Activated CD8-positive, alpha-beta memory T cell treated with anti-CD3 and anti-CD28 coated beads, Interleukin-2, amount 10 ng/mL, durations not matched to agents 7 days and 5 days (primary cell): Measurements from ENCODE around the gene GRB14. TPM values are rescaled to one million over a fixed set of nuclear protein-coding genes. Genes with fewer than 3 reads are reported as not detected.
"Not testable (repeated sequence)": the region's sequence is repeated elsewhere in the genome, so short reads cannot be mapped to it uniquely, and the experiment has no call there.

Source experiments
- ATAC-seq: fragments of 150-1000 bp; cut with Tn5 transposase; one replicate; pipeline ENCODE4 v1.10.0; 2021; ENCODE audit warnings: moderate library complexity
- CTCF ChIA-PET: fragments of 350-600 bp; sonication (Branson Sonifier 250); formaldehyde crosslinking; loops from one replicate; lab custom pipeline; 2021; ENCODE audit warnings: antibody characterized with exemption; lab: Charles Lee
- DNase-seq: peaks from one replicate; pipeline ENCODE4 v3.0.0-alpha.2; 2020
- H3K27ac Mint-ChIP-seq: one replicate; pipeline ENCODE4 v1.8.0; 2021; ENCODE audit warnings: mild to moderate bottlenecking, mixed read lengths
- H3K27me3 Mint-ChIP-seq: one replicate; pipeline ENCODE4 v1.8.0; 2021; ENCODE audit warnings: mixed read lengths
- H3K36me3 Mint-ChIP-seq: one replicate; pipeline ENCODE4 v1.8.0; 2021; ENCODE audit warnings: mild to moderate bottlenecking, mixed read lengths
- H3K4me1 Mint-ChIP-seq: one replicate; pipeline ENCODE4 v1.8.0; 2021; ENCODE audit warnings: mixed read lengths
- H3K4me3 Mint-ChIP-seq: one replicate; pipeline ENCODE4 v1.8.0; 2021; ENCODE audit warnings: mild to moderate bottlenecking, moderate library complexity, mixed read lengths
- H3K9me3 Mint-ChIP-seq: one replicate; pipeline ENCODE4 v1.8.0; 2022; ENCODE audit warnings: low read depth, mixed read lengths
- total RNA-seq, 2 experiments: library from RNA; stranded (reverse); gene quantifications; one replicate each; pipeline ENCODE4 v1.2.3, GENCODE V29; 2021

GRB14 gene
- total RNA-seq, 2 experiments from 2014 or later = not detected

- Mint-ChIP-seq H3K4me3 (no peak overlapping the region), H3K27me3 (no peaks in the 10 kb centered on the region), H3K27ac (no peak overlapping the region), H3K4me1 (no peaks in the 10 kb centered on the region), H3K9me3 (no peaks in the 10 kb centered on the region), H3K36me3 (no peaks in the 10 kb centered on the region)
- no peak for DNase-seq
- CTCF ChIA-PET = no interaction called here
- ATAC-seq = no peak
These were observed 59.3 kb downstream of the GRB14 start for GRCh38 chr2:164561991-164562390.

- no peak for DNase-seq
- H3K36me3 Mint-ChIP-seq = no peaks in the 10 kb centered on the region
- no peak overlapping the region for H3K4me3 Mint-ChIP-seq
- CTCF ChIA-PET = no interaction called here
- ATAC-seq = no peak
- no peaks in the 10 kb centered on the region for H3K9me3 Mint-ChIP-seq
- no peaks in the 10 kb centered on the region for H3K4me1 Mint-ChIP-seq
- H3K27ac Mint-ChIP-seq = no peak overlapping the region
- no peaks in the 10 kb centered on the region for H3K27me3 Mint-ChIP-seq
These were observed 59.9 kb downstream of the GRB14 start for GRCh38 chr2:164561416-164561815.

DNA sequence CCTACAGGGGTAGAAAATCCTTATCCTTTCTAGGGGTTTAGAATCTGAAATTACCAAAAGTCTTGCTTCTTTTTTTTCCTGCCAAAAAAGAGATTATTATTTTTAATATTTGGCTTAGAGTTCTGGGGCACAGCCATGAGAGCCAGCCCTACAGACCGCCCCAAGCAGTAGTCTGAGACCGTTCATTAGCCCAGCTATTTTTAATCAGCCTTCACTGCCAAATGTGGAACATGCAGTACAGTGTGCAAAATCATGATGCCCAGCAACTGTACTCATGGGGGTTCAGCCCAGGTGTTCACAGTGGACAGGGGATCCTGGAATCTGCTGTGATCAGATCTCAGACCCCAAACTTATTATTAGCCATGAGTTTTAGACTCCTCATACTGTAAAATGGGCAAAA, 60.4 kb downstream of the GRB14 start:
- H3K27me3 Mint-ChIP-seq = no peaks in the 10 kb centered on the region
- H3K27ac Mint-ChIP-seq = no peak overlapping the region
- H3K4me3 Mint-ChIP-seq = no peak overlapping the region
- ATAC-seq (no peak), DNase-seq (no peak)
- no peaks in the 10 kb centered on the region for H3K4me1 Mint-ChIP-seq
- CTCF ChIA-PET = interaction anchor here (1.2 kb wide), 1 partner anchor 156 kb away, joined by 4 read pairs; no protein-coding TSS in a partner anchor
- H3K9me3 Mint-ChIP-seq = no peaks in the 10 kb centered on the region
- H3K36me3 Mint-ChIP-seq = no peaks in the 10 kb centered on the region

GRCh38 chr2:164560181-164560792, 61.0 kb downstream of the GRB14 start:
- Mint-ChIP-seq H3K4me1 (no peaks in the 10 kb centered on the region), H3K36me3 (no peaks in the 10 kb centered on the region), H3K9me3 (no peaks in the 10 kb centered on the region), H3K27me3 (no peaks in the 10 kb centered on the region), H3K27ac (no peak overlapping the region), H3K4me3 (no peak overlapping the region)
- DNase-seq = no peak
- CTCF ChIA-PET = interaction anchor here (1.0 to 1.2 kb wide), 3 partner anchors 12 to 156 kb away, joined by 3 to 4 read pairs (median 3); no protein-coding TSS in a partner anchor
- no peak for ATAC-seq

GRCh38 chr2:164558450-164558849, 62.8 kb downstream of the GRB14 start:
- H3K4me3 Mint-ChIP-seq = no peak overlapping the region
- H3K9me3 Mint-ChIP-seq = no peaks in the 10 kb centered on the region
- H3K27ac Mint-ChIP-seq = no peak overlapping the region
- no peaks in the 10 kb centered on the region for H3K36me3 Mint-ChIP-seq
- no peak for DNase-seq
- ATAC-seq = no peak
- no peaks in the 10 kb centered on the region for H3K4me1 Mint-ChIP-seq
- CTCF ChIA-PET = no interaction called here
- H3K27me3 Mint-ChIP-seq = no peaks in the 10 kb centered on the region

DNA sequence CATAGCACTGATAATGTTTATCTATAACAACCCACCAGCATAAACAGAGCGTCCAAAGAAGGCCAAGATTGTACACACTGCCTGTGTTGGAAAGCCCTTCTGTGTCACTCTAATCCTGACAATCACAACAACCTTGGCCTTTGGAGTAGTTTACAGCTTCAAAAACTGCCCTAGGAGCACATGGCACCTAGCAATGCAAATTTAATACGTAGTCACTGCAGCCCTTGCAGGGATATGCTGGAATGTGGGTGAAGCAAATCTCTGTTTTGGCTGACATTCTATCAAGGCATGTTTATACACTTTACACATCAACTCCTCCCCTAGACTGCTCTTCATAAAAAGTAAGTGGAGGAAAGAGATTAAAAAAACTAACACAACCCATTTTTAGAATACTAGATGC, 66.8 kb downstream of the GRB14 start:
- H3K27ac Mint-ChIP-seq = no peak overlapping the region
- H3K9me3 Mint-ChIP-seq = peaks cover 5% of the 10 kb centered on the region
- ATAC-seq (no peak), DNase-seq (no peak)
- CTCF ChIA-PET = no interaction called here
- no peak overlapping the region for H3K4me3 Mint-ChIP-seq
- no peaks in the 10 kb centered on the region for H3K36me3 Mint-ChIP-seq
- no peaks in the 10 kb centered on the region for H3K27me3 Mint-ChIP-seq
- H3K4me1 Mint-ChIP-seq = no peaks in the 10 kb centered on the region

GRCh38 chr2:164551519-164551918, 69.8 kb downstream of the GRB14 start:
- Mint-ChIP-seq H3K4me1 (no peaks in the 10 kb centered on the region), H3K27ac (no peak overlapping the region), H3K36me3 (no peaks in the 10 kb centered on the region), H3K4me3 (no peak overlapping the region), H3K9me3 (peaks cover 5% of the 10 kb centered on the region), H3K27me3 (no peaks in the 10 kb centered on the region)
- CTCF ChIA-PET = no interaction called here
- DNase-seq (no peak), ATAC-seq (no peak)

DNA sequence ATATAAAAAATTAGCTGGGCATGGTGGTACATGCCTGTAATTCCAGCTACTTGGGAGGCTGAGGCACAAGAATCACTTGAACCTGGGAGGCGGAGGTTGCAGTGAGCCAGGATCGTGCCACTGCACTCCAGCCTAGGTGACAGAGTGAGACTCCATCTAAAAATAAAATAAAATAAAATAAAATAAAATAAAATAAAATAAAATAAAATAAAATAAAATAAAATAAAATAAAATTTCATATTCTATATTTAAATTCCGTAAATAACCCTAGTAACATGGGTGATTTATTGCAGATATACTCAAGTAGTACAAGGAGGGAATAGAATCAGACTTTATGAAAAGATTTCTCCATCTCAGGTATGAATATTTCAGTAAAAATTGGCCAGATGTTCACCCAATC, 71.6 kb downstream of the GRB14 start:
- H3K36me3 Mint-ChIP-seq, H3K4me3 Mint-ChIP-seq, DNase-seq, H3K27me3 Mint-ChIP-seq, H3K4me1 Mint-ChIP-seq, ATAC-seq, H3K9me3 Mint-ChIP-seq, CTCF ChIA-PET, H3K27ac Mint-ChIP-seq: not testable (repeated sequence)

GRCh38 chr2:164545484-164545883, 75.8 kb downstream of the GRB14 start:
- no peak overlapping the region for H3K4me3 Mint-ChIP-seq
- H3K36me3 Mint-ChIP-seq = no peaks in the 10 kb centered on the region
- peaks cover 3% of the 10 kb centered on the region for H3K4me1 Mint-ChIP-seq
- H3K27me3 Mint-ChIP-seq = no peaks in the 10 kb centered on the region
- peaks cover 4% of the 10 kb centered on the region for H3K9me3 Mint-ChIP-seq
- CTCF ChIA-PET = no interaction called here
- H3K27ac Mint-ChIP-seq = no peak overlapping the region
- no peak for ATAC-seq
- DNase-seq = no peak

DNA sequence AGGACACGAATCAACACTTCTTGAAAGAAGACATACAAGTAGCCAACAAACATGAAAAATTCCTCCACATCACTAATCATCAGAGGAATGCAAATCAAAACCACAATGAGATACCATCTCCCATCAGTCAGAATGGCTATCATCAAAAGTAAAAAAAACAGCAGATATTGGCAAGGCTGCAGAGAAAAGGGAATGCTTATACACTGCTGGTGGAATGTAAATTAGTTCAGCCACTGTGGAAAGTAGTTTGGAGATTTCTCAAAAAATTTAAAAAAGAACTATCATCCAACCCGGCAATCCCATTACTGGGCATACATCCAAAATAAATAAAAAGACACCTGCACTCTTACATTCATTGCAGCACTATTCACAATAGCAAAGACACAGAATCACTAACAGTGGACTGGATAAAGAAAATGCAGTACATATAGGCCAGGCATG, 78.7 kb downstream of the GRB14 start:
- no peak overlapping the region for H3K4me3 Mint-ChIP-seq
- no peak for ATAC-seq

DNA sequence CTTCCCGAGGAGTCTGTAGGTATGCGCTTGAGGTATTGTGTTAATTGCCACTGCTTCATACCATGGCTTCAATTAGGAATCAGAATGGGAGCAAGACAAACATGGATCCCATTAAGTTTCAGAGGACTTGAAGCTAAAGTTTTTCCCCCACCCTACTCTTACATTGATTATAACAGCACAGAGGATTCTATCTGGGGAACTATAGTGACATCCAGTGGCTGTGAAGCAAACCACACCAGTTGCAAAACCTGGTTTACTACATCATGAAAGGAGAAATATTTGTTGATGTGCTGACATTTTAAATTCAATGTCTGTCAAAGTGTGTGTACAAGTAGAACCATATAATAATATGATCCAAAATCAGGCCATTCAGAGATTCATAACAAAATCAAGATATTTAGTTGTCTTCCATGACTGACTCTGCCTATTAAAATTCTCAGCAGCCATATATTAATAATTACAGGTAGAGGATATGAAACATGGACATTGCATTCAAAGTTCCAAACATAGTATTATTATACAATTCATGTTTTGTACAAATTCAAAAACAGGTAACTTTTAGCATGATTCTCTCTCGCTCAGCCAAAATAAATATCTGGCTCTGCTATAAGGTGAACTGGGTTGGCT, 82.9 kb downstream of the GRB14 start:
- no peak for ATAC-seq
- H3K36me3 Mint-ChIP-seq = no peaks in the 10 kb centered on the region
- no peaks in the 10 kb centered on the region for H3K4me1 Mint-ChIP-seq
- no peak overlapping the region for H3K27ac Mint-ChIP-seq
- no peak for DNase-seq
- CTCF ChIA-PET = no interaction called here
- no peaks in the 10 kb centered on the region for H3K9me3 Mint-ChIP-seq
- H3K27me3 Mint-ChIP-seq = no peaks in the 10 kb centered on the region
- no peak overlapping the region for H3K4me3 Mint-ChIP-seq

More for the DNA sequence above, 78.7 kb downstream of the GRB14 start:
- Mint-ChIP-seq H3K36me3 (no peaks in the 10 kb centered on the region), H3K4me1 (peaks cover 3% of the 10 kb centered on the region), H3K27ac (no peak overlapping the region), H3K9me3 (peaks cover 2% of the 10 kb centered on the region), H3K27me3 (no peaks in the 10 kb centered on the region)
- CTCF ChIA-PET = no interaction called here
- DNase-seq = no peak

DNA sequence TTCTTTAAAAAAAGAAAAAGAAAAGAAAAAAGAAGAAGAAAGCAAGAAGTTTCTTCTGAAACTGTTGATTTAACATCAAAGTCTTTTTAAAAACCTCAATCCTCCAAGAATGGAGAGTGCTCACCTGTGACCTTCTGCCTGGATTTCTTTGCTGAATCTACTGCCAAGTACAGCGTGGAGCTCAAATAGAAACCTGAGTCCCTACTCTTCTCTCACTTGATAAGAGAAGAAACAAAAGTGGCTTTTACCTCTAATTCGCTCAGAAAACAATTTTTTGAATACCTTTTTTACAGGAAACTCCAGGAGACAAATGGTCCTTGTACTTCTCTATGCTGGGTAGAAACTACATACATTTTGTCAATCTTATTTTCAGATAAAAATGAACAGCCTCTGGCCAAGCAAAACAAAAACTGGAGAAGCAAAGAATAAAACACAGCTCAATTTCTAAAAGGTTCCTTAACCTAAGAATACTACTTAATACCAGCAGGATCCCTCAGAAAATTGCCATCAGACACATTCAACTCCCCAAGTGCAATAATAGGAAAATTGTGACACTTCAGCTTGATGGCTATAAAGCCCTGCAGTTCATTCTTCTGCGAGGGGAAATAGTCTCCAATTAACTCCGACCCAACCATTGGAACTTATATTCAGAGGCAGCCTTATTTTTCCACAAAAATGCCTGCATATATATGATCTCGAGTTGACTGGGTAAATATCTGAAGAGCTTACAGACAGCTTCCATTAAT, 85.8 kb downstream of the GRB14 start:
- DNase-seq (no peak), ATAC-seq (no peak)
- Mint-ChIP-seq H3K27me3 (no peaks in the 10 kb centered on the region), H3K4me3 (no peak overlapping the region), H3K9me3 (no peaks in the 10 kb centered on the region), H3K36me3 (no peaks in the 10 kb centered on the region), H3K27ac (no peak overlapping the region), H3K4me1 (no peaks in the 10 kb centered on the region)
- CTCF ChIA-PET = no interaction called here

GRCh38 chr2:164530464-164530863, 90.8 kb downstream of the GRB14 start:
- no peaks in the 10 kb centered on the region for H3K4me1 Mint-ChIP-seq
- no peak for ATAC-seq

GRCh38 chr2:164523726-164524125, 97.6 kb downstream of the GRB14 start:
- Mint-ChIP-seq H3K9me3 (peaks cover 2% of the 10 kb centered on the region), H3K27ac (no peak overlapping the region), H3K27me3 (no peaks in the 10 kb centered on the region), H3K36me3 (no peaks in the 10 kb centered on the region), H3K4me1 (no peaks in the 10 kb centered on the region), H3K4me3 (no peak overlapping the region)
- no peak for ATAC-seq
- CTCF ChIA-PET = no interaction called here
- no peak for DNase-seq

More at GRCh38 chr2:164530464-164530863, 90.8 kb downstream of the GRB14 start:
- Mint-ChIP-seq H3K36me3 (no peaks in the 10 kb centered on the region), H3K27me3 (no peaks in the 10 kb centered on the region), H3K27ac (no peak overlapping the region), H3K4me3 (no peak overlapping the region), H3K9me3 (no peaks in the 10 kb centered on the region)
- no peak for DNase-seq
- CTCF ChIA-PET = interaction anchor here (1.4 kb wide), 1 partner anchor 14 kb away, joined by 4 read pairs; no protein-coding TSS in a partner anchor
